ENCODE results near the gene UTS2R.

DNA sequence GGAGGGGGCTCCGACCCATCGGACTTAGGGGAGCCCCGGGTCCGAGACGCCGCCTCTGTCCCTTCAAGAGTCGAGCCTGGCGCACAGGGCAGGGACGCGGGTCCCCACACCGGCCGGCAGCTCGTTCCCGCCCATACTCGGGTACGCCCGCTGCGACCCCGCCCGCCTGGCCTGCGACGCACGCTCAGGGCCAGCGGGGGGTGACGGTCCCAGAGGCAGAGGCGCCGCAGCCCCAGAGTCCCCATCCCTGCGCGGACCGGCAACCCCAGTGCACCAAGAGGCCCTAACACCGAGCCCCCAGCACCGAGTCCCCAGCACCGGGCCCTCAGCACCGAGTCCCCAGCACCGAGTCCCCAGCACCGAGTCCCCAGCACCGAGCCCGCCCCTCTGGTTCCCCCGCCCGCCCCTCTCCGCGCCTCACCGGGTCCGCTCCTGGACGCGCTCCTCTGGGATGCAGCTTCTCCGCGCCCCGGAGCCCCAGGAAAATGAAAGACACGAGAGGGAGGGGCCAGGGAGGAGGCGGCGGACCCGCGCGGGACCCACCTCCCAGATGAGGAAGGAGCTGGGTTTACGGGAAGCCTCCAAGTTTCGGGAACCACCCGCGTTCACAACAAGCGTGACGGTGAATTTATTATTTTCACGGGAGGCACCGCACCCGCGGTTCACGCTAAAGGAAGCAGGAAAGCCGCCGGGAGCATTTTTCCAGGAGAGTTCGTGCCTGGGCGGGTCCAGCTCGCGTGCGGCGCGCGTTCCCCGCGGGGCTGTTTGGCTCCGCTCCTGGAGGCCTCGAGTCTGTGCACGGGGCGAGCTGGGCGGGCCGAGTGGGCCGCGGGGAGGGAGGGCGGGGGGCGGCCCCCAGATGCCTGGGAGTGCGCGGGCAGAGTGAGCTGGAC is 38.0 kb upstream of the UTS2R start, which contains the start of gene SECTM1:
- TF ChIP-seq, protein P1, sequence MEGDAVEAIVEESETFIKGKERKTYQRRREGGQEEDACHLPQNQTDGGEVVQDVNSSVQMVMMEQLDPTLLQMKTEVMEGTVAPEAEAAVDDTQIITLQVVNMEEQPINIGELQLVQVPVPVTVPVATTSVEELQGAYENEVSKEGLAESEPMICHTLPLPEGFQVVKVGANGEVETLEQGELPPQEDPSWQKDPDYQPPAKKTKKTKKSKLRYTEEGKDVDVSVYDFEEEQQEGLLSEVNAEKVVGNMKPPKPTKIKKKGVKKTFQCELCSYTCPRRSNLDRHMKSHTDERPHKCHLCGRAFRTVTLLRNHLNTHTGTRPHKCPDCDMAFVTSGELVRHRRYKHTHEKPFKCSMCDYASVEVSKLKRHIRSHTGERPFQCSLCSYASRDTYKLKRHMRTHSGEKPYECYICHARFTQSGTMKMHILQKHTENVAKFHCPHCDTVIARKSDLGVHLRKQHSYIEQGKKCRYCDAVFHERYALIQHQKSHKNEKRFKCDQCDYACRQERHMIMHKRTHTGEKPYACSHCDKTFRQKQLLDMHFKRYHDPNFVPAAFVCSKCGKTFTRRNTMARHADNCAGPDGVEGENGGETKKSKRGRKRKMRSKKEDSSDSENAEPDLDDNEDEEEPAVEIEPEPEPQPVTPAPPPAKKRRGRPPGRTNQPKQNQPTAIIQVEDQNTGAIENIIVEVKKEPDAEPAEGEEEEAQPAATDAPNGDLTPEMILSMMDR (IDR thresholded peaks at IDR 0.05) = no peak
- TF ChIP-seq POLR2A (IDR thresholded peaks at IDR 0.05) (peak in 1 of 4 donors; percentile 30), EP300 (IDR thresholded peaks at IDR 0.05) (peak in 1 of 4 donors; percentile 44)

All from upper lobe of left lung (tissue), 4 donors.